Activated T-helper 1 cell treated with anti-CD3 and anti-CD28 coated beads, Interleukin-2, amount 50 U/mL, for 16 hours (primary cell): ENCODE data around the gene NDUFAF3.
"Not testable (repeated sequence)": the region's sequence is repeated elsewhere in the genome, so short reads cannot be mapped to it uniquely, and the experiment has no call there.

Experiments used
- DNase-seq, 2 donors: peaks; one replicate each; pipeline ENCODE4 v3.0.0-alpha.2; 2020; ENCODE audit warnings: low read depth in 1 of 2, low spot score in 1 of 2

Gene NDUFAF3

DNA sequence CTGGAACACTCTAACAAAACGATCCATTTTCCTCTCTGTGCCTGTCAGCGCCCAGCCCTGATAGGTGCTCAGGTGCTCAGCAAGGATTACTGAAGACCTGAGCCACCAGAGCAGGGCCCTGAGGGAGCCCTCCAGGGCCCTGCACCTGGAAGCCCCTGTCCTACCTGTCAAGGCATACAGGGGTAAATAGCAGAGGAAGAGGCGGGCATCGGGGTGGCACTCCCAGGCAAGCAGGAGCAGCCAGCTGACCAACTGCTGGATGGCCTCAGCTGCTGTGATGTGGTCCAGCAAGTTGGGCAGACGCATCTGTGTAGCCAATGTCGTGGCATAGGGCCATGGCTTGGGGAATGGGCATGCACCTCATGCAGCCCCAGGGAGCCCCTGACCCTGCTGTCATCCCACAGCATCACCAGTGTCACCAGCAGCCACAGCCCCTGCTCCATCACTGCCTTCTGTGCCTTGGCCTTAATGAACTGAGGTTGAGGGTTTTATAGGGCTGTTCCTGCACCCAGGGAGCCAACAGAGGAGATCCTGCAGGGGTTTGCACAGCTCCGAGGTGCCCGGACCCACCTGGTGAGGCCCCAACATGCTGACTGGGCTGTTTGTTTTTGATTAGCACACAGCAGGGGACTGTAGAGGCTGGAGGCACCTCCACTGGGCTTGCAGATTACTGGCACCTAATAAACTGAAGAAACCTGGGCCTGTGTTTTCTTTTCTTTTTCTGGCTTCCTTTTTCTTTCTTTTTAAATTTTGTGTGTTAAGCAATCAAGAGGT is 22.6 kb upstream of the NDUFAF3 start:
- no peak for DNase-seq

GRCh38 chr3:49001155-49001554 is 20.8 kb upstream of the NDUFAF3 start:
- no peak for DNase-seq

DNA sequence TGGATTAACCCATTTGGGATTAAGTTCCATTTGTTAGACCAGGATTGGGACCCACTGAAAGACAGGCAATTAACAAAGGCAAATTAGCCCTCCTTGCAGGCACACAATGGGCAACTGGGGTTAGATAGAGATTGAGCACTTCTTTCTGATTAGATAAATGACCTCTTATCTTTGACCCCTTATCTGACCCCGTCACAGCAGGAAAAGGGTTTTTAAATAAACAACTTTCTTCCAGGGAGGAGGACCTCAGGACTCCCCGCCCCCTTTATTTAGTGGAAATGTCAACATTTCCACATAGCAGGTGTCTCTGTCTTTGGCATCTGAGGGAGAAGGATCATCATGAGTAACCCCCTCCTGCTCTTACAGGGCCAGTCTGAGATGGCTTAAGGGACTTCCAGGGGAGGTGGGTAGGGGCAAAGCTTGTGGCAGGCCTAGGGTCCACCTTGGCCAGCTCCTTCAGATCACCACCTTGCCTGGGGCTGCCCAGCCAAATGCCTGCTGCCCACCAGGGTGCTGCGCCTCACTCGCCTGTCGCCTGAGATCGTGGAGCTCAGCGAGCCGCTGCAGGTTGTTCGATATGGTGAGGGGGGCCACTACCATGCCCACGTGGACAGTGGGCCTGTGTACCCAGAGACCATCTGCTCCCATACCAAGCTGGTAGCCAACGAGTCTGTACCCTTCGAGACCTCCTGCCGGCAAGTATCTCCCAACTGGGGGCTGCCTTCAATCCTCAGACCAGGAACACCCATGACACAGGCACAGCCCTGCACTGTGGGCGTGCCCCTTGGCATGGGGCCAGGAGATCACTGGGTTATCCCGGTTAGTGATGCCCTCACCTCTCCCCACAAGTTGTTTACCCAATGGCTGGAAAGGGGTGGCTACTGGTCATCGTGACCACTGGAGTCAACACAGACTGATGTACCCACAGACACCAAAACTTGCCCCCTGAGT is 17.3 kb upstream of the NDUFAF3 start:
- DNase-seq = no peak

- no peak for DNase-seq
Measured at GRCh38 chr3:49005303-49005680, 16.6 kb upstream of the NDUFAF3 start.

DNA sequence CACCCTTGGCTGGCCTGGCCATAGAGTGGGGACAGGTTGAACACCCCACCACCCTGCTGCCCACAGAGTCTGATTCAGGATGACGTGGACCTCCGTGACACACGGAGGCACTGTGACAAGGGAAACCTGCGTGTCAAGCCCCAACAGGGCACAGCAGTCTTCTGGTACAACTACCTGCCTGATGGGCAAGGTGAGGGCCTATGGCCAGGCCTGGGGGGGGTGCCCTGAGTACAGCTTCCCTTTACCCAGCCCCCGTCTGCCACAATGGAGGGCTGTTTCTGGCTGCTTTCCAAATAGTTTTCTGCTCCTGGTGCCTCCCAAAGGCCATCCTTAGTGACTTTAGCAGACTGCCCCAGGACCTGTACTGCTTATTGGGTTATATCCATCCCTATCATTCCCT is 15.9 kb upstream of the NDUFAF3 start:
- no peak for DNase-seq

- DNase-seq = no peak
Measured at GRCh38 chr3:49006408-49007067, 15.4 kb upstream of the NDUFAF3 start.

GRCh38 chr3:49007068-49007770 is 14.7 kb upstream of the NDUFAF3 start, which contains the start of gene WDR6:
TSS of gene WDR6 (plus strand) at chr3:49007391. CDS start at chr3:49007432, 41 bp downstream.
- DNase-seq = peak; percentile 93 to 95

DNA sequence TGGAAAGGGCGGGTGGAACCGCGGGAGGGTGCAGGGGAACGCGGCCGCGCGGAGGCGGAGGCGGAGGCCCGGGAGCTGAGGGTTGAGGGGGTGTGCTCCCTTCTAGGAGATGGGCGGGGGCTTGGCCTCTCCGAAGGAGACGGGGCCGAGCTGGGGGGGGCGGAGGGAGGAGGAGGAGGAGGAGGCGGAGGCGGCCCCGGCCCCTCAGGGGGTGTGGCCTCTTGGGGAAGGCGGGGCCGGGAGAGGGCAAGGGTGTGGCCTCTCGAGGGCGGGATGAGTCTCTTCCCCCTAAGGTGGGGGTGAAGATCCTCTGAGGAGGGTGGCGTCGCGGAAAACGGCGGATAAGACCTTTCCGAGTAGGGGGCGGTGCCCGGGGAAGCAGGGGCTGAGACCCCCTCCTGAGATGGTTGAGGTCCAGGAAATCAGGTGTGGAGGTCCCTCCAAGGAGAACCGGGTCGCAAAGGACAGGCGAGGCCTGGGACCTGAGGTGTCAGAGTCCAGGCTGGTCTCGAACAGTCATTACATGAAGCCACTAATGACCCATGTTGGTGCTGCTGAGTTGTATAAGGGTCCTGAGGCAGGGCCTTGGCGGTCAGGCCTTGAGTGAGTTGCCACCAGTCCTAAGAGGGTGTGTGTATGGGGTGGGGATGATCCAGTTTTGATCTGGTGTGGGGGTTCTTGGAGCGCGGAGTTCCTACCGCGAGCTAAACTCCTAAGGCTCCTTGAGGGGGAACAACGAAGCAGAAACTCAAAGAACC is 14.0 kb upstream of the NDUFAF3 start:
- peak; percentile 67 to 79 for DNase-seq

DNA sequence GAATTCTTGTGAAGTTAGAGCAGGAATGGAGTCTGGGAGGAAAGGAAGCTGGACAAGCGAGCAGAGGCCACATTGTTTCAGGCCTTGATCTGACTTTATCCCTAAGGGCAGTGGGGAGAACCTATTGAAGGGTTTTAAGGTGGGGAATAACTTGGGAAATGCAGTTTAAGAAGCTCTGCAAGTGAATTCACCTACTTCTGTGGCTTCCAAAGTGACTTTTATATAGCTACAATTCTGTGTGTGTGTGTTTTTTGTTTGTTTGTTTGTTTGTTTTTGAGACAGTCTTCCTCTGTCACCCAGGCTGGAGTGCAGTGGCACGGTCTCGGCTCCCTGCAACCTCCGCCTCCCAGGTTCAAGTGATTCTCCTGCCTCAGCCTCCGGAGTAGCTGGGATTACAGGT is 13.3 kb upstream of the NDUFAF3 start:
- not testable (repeated sequence) for DNase-seq

GRCh38 chr3:49009396-49009795 is 12.5 kb upstream of the NDUFAF3 start:
- no peak for DNase-seq

DNA sequence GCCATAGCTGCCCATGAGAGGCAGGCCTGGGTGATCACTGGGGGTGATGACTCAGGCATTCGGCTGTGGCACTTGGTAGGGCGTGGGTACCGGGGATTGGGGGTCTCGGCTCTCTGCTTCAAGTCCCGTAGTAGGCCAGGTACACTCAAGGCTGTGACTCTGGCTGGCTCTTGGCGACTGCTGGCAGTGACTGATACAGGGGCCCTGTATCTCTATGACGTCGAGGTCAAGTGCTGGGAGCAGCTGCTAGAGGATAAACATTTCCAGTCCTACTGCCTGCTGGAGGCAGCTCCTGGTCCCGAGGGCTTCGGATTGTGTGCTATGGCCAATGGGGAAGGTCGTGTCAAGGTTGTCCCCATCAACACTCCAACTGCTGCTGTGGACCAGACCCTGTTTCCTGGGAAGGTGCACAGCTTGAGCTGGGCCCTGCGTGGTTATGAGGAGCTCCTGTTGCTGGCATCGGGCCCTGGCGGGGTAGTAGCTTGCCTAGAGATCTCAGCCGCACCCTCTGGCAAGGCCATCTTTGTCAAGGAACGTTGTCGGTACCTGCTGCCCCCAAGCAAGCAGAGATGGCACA is 9.4 kb upstream of the NDUFAF3 start:
- DNase-seq = no peak

GRCh38 chr3:49013113-49013737 is 8.7 kb upstream of the NDUFAF3 start:
- DNase-seq = no peak

GRCh38 chr3:49013738-49014660 is 7.9 kb upstream of the NDUFAF3 start:
- no peak for DNase-seq

GRCh38 chr3:49015072-49015471 is 6.8 kb upstream of the NDUFAF3 start:
- no peak for DNase-seq

GRCh38 chr3:49015765-49016164 is 6.2 kb upstream of the NDUFAF3 start:
- no peak for DNase-seq

- no peak for DNase-seq
Measured at GRCh38 chr3:49016414-49017228, 5.3 kb upstream of the NDUFAF3 start.

- no peak for DNase-seq
Measured at GRCh38 chr3:49017229-49017970, 4.5 kb upstream of the NDUFAF3 start.
